Vagina (tissue), 2 donors: ENCODE results near the gene MUC3A.

Experiments
- POLR2A ChIP-seq, 2 donors: fragments of 450-650 bp; IDR thresholded peaks; one replicate each; pipeline ENCODE4 v1.6.1; 2017; ENCODE audit warnings: antibody characterized with exemption in 2 of 2, mild to moderate bottlenecking in 2 of 2, moderate library complexity in 2 of 2
- TF ChIP-seq, protein P1 (sequence below), 3 experiments: fragments of 450-650 bp in 2 of 3; fragments of 200-600 bp in 1 of 3; sonication (generic) in 1 of 3; IDR thresholded peaks; one replicate each; pipeline ENCODE4 v1.5.1; 2017 to 2019; ENCODE audit warnings: antibody characterized with exemption in 3 of 3, mild to moderate bottlenecking in 2 of 3, moderate library complexity in 2 of 3

DNA sequence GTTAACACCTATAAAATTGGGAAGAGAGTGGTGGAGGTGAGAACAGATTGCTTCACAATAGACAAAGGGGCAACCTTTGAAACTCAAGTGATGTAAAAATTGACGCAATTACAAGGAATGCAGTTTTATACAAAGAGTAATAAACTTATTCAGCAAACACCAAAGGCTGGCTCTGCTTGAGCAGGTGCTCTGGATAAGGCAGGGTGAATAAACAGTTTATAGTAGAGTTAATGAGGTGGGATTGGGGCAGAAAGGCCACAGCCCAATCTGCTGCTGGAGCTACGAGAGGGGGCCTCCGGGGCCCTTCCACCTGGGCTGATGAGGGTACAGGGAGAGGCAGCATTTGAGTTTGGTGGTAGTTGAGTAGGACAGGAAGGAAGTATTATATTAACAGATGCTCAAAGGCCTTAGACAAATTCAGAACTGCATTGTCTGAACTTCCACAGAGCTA, 26.1 kb downstream of the MUC3A start:
- TF ChIP-seq, protein P1, sequence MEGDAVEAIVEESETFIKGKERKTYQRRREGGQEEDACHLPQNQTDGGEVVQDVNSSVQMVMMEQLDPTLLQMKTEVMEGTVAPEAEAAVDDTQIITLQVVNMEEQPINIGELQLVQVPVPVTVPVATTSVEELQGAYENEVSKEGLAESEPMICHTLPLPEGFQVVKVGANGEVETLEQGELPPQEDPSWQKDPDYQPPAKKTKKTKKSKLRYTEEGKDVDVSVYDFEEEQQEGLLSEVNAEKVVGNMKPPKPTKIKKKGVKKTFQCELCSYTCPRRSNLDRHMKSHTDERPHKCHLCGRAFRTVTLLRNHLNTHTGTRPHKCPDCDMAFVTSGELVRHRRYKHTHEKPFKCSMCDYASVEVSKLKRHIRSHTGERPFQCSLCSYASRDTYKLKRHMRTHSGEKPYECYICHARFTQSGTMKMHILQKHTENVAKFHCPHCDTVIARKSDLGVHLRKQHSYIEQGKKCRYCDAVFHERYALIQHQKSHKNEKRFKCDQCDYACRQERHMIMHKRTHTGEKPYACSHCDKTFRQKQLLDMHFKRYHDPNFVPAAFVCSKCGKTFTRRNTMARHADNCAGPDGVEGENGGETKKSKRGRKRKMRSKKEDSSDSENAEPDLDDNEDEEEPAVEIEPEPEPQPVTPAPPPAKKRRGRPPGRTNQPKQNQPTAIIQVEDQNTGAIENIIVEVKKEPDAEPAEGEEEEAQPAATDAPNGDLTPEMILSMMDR (IDR thresholded peaks at IDR 0.05) = no peak
- TF ChIP-seq POLR2A (IDR thresholded peaks at IDR 0.05) = no peak
